H9 (cell line): ENCODE measurements around the gene BMP2K. TPM values are rescaled to one million over a fixed set of nuclear protein-coding genes. Genes with fewer than 3 reads are reported as not detected.

Source experiments
- DNase-seq: peaks from one replicate; pipeline ENCODE4 v3.0.0-alpha.2; 2017
- H2AFZ ChIP-seq: one replicate; pipeline ENCODE4 v1.6.1; 2013; ENCODE audit warnings: mild to moderate bottlenecking, low read length, control low read depth, moderate library complexity
- H2AK5ac ChIP-seq: 2 replicates; pipeline ENCODE4 v1.6.1; 2013; ENCODE audit warnings: low read length, control low read depth, mixed read lengths; ENCODE audit not compliant: insufficient read length
- H2BK120ac ChIP-seq: one replicate; pipeline ENCODE4 v1.6.1; 2013; ENCODE audit warnings: low read depth, mild to moderate bottlenecking, low read length, control low read depth, inconsistent platforms; ENCODE audit not compliant: poor library complexity, severe bottlenecking
- H2BK12ac ChIP-seq: 2 replicates; pipeline ENCODE4 v1.6.1; 2013; ENCODE audit warnings: low read length, control low read depth, mixed read lengths, low read depth; ENCODE audit not compliant: insufficient read length
- H2BK15ac ChIP-seq: 2 replicates; pipeline ENCODE4 v1.6.1; 2013; ENCODE audit warnings: low read depth, low read length, control low read depth
- H2BK20ac ChIP-seq: one replicate; pipeline ENCODE4 v1.6.1; 2013; ENCODE audit warnings: low read depth, mild to moderate bottlenecking, low read length, control low read depth, inconsistent platforms; ENCODE audit not compliant: poor library complexity, severe bottlenecking
- H2BK5ac ChIP-seq: 2 replicates; pipeline ENCODE4 v1.6.1; 2013; ENCODE audit warnings: low read length, control low read depth, mixed read lengths; ENCODE audit not compliant: insufficient read length
- H3K14ac ChIP-seq: 2 replicates; pipeline ENCODE4 v1.6.1; 2013; ENCODE audit warnings: low read length, control low read depth; ENCODE audit not compliant: insufficient read depth
- H3K18ac ChIP-seq: 2 replicates; pipeline ENCODE4 v1.6.1; 2013; ENCODE audit warnings: low read depth, mild to moderate bottlenecking, mixed read lengths, low read length, control low read depth; ENCODE audit not compliant: insufficient read length
- H3K23ac ChIP-seq: 2 replicates; pipeline ENCODE4 v1.6.1; 2013; ENCODE audit warnings: low read length, control low read depth, mixed read lengths, low read depth; ENCODE audit not compliant: insufficient read length
- H3K23me2 ChIP-seq: 2 replicates; pipeline ENCODE4 v1.6.1; 2013; ENCODE audit warnings: low read depth, mild to moderate bottlenecking, mixed read lengths, low read length, control low read depth; ENCODE audit not compliant: insufficient read length, poor library complexity, severe bottlenecking
- H3K27ac ChIP-seq: 2 replicates; pipeline ENCODE4 v1.5.1; 2013; ENCODE audit warnings: low read length, control low read depth, mixed read lengths, low read depth; ENCODE audit not compliant: insufficient read length
- H3K27me3 ChIP-seq: 2 replicates; pipeline ENCODE4 v1.6.1; 2013; ENCODE audit warnings: low read length, control low read depth, inconsistent platforms; ENCODE audit not compliant: insufficient read depth
- H3K4ac ChIP-seq: 2 replicates; pipeline ENCODE4 v1.6.1; 2013; ENCODE audit warnings: low read depth, mild to moderate bottlenecking, control low read depth, inconsistent platforms, low read length, moderate library complexity
- H3K4me1 ChIP-seq: 2 replicates; pipeline ENCODE4 v1.6.1; 2013; ENCODE audit warnings: low read length, control low read depth, inconsistent platforms; ENCODE audit not compliant: insufficient read depth
- H3K4me2 ChIP-seq: 2 replicates; pipeline ENCODE4 v1.6.1; 2013; ENCODE audit warnings: low read length, control low read depth, mixed read lengths; ENCODE audit not compliant: insufficient read length, insufficient read depth
- H3K56ac ChIP-seq: 2 replicates; pipeline ENCODE4 v1.6.1; 2013; ENCODE audit warnings: low read depth, mild to moderate bottlenecking, mixed read lengths, low read length, control low read depth; ENCODE audit not compliant: insufficient read length
- H3K79me1 ChIP-seq: 2 replicates; pipeline ENCODE4 v1.6.1; 2013; ENCODE audit warnings: low read depth, mild to moderate bottlenecking, moderate library complexity, low read length, control low read depth, inconsistent platforms; ENCODE audit not compliant: insufficient read depth, poor library complexity, severe bottlenecking
- H3K79me2 ChIP-seq: 2 replicates; pipeline ENCODE4 v1.6.1; 2013; ENCODE audit warnings: low read length, control low read depth, inconsistent platforms; ENCODE audit not compliant: insufficient read depth
- H3K9ac ChIP-seq: 2 replicates; pipeline ENCODE4 v1.6.1; 2013; ENCODE audit warnings: low read length, control low read depth, mixed read lengths; ENCODE audit not compliant: insufficient read length; ENCODE audit errors: extremely low read depth
- H3K9me3 ChIP-seq: one replicate; pipeline ENCODE4 v1.6.1; 2013; ENCODE audit warnings: low read depth, low read length, inconsistent platforms; ENCODE audit not compliant: control insufficient read depth
- H3T11ph ChIP-seq: one replicate; pipeline ENCODE4 v1.6.1; 2013; ENCODE audit warnings: mild to moderate bottlenecking, low read length, control low read depth, inconsistent platforms
- H4K20me1 ChIP-seq: one replicate; pipeline ENCODE4 v1.6.1; 2013; ENCODE audit not compliant: control insufficient read depth, insufficient read length, insufficient read depth
- H4K5ac ChIP-seq: 2 replicates; pipeline ENCODE4 v1.6.1; 2013; ENCODE audit warnings: low read depth, mild to moderate bottlenecking, mixed read lengths, low read length, control low read depth; ENCODE audit not compliant: insufficient read length
- H4K8ac ChIP-seq: replicated peaks from 2 replicates; pipeline ENCODE4 v1.6.1; 2013; ENCODE audit warnings: low read length, control low read depth, mixed read lengths, low read depth; ENCODE audit not compliant: insufficient read length
- H4K91ac ChIP-seq: 2 replicates; pipeline ENCODE4 v1.6.1; 2013; ENCODE audit warnings: low read depth, mild to moderate bottlenecking, moderate library complexity, mixed read lengths, low read length, control low read depth; ENCODE audit not compliant: insufficient read length
- H3K27ac Mint-ChIP-seq, 3 experiments: 2 replicates in 2 of 3; 3 replicates in 1 of 3; pipeline ENCODE4 v1.8.0; 2020 to 2021; ENCODE audit warnings: mixed read lengths in 3 of 3, mild to moderate bottlenecking in 1 of 3, moderate library complexity in 1 of 3
- H3K27me3 Mint-ChIP-seq: 2 replicates; pipeline ENCODE4 v1.8.0; 2021; ENCODE audit warnings: low read depth, mild to moderate bottlenecking, moderate library complexity, mixed read lengths
- H3K36me3 Mint-ChIP-seq, 3 experiments: 2 replicates in 2 of 3; 3 replicates in 1 of 3; pipeline ENCODE4 v1.8.0; 2020 to 2021; ENCODE audit warnings: low read depth in 3 of 3, mixed read lengths in 3 of 3; ENCODE audit not compliant: insufficient read depth in 1 of 3
- H3K4me1 Mint-ChIP-seq, 2 experiments: 2 replicates each; pipeline ENCODE4 v1.8.0; 2020; ENCODE audit warnings: mixed read lengths in 2 of 2
- H3K4me3 Mint-ChIP-seq, 2 experiments: 2 replicates in 1 of 2; 3 replicates in 1 of 2; pipeline ENCODE4 v1.8.0; 2020 to 2021; ENCODE audit warnings: mild to moderate bottlenecking in 2 of 2, mixed read lengths in 2 of 2, moderate library complexity in 1 of 2
- H3K9me3 Mint-ChIP-seq, 2 experiments: 2 replicates in 1 of 2; 3 replicates in 1 of 2; pipeline ENCODE4 v1.8.0; 2020; ENCODE audit warnings: mild to moderate bottlenecking in 2 of 2, mixed read lengths in 2 of 2, moderate library complexity in 1 of 2
- CTCF ChIP-seq: fragments of 200-600 bp; sonication (generic); conservative IDR thresholded peaks from 3 replicates; pipeline ENCODE4 v1.8.0; 2021; ENCODE audit warnings: antibody characterized with exemption, mild to moderate bottlenecking
- WGBS: extraction: QIAGEN DNeasy Blood & Tissue Kit; methylation state at CpG from one replicate; pipeline ENCODE4 v1.1.7; 2013; ENCODE audit warnings: missing lambda C conversion rate, low lambda C conversion rate, mixed read lengths; ENCODE audit not compliant: insufficient read length; ENCODE audit errors: extremely low coverage; 5-methylcytosine and 5-hydroxymethylcytosine counted together
- total RNA-seq: library from RNA; stranded (reverse); gene quantifications from 2 replicates; pipeline ENCODE4 v1.2.1, GENCODE V29; 2021

BMP2K gene
- total RNA-seq, 1 experiment from 2014 or later: 26.4 TPM

- H4K5ac ChIP-seq: no peak overlapping the region
- H2BK5ac ChIP-seq: no peak overlapping the region
- Mint-ChIP-seq H3K4me1 (peaks cover 5 to 7% of the 10 kb centered on the region in 2 experiments), H3K4me3 (no peak overlapping the region), H3K9me3 (no peaks in the 10 kb centered on the region), H3K27me3 (no peaks in the 10 kb centered on the region), H3K27ac (no peak overlapping the region), H3K36me3 (no peaks in the 10 kb centered on the region)
- no peak overlapping the region for H2AK5ac ChIP-seq
- no peaks in the 10 kb centered on the region for H3K79me2 ChIP-seq
- no peaks in the 10 kb centered on the region for H3K9me3 ChIP-seq
- H3K79me1 ChIP-seq: no peaks in the 10 kb centered on the region
- no peak overlapping the region for H3K9ac ChIP-seq
- H4K20me1 ChIP-seq: no peaks in the 10 kb centered on the region
- DNase-seq: no peak
- H4K8ac ChIP-seq: no peak overlapping the region
- no peaks in the 10 kb centered on the region for H3K27me3 ChIP-seq
- no peak overlapping the region for H3K14ac ChIP-seq
- H3K56ac ChIP-seq: no peak overlapping the region
- no peak overlapping the region for H2BK15ac ChIP-seq
- no peak overlapping the region for H3K23ac ChIP-seq
- no peak overlapping the region for H4K91ac ChIP-seq
- WGBS: no CpG with 5 or more reads among the region's 1 CpG
- no peak overlapping the region for H2BK20ac ChIP-seq
- H3T11ph ChIP-seq: no peak overlapping the region
- TF ChIP-seq CTCF: no peak
- no peak overlapping the region for H3K4ac ChIP-seq
- H2AFZ ChIP-seq: no peak overlapping the region
- no peak overlapping the region for H3K27ac ChIP-seq
- no peak overlapping the region for H2BK120ac ChIP-seq
- H3K23me2 ChIP-seq: no peaks in the 10 kb centered on the region
- no peaks in the 10 kb centered on the region for H3K4me1 ChIP-seq
- no peak overlapping the region for H3K4me2 ChIP-seq
- no peak overlapping the region for H3K18ac ChIP-seq
- no peak overlapping the region for H2BK12ac ChIP-seq
Measured at GRCh38 chr4:78763251-78763650, 12.9 kb upstream of the BMP2K start.
